ENCODE measurements around the gene ATP2A3.

DNA sequence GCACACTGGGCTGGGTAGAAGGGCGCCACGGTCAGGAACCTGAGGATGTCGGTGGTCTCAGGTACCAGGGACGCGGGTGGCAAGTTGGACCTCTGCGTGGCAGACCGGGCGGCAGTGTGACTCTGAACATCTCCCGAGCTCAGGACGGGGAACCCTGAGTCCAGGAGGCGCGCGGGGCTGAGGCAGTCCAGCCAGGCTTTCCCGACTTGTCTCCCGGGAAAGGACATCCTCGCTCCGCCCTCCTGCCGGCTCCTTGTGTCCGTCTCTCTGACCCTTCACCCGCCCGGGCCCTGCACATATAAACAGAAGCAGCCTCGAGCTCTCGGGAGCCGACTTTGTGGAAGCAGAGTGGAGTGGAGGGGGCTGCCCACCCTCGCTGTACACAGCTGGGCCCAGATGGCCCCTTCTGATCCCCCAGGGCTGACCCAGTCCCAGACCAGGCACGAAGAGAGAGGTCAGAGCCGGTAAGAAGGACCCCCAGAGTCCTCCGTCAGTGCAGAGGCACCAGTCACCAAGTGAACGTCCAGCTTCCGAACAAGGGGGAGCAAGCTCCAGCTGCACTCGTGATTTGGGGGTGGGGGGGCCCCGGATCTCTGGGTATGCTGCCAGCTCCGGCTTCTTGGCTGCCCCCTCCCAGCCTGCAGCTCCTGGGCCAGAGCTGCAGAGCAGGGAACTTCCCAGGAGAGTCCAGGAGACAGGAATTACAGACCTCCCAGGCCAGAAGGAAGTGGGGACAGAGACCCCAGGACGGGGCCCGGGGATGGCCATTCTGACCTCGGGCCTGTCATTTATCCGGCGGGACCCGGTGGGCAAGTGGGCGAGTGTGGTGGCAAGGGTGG, 39.5 kb downstream of the ATP2A3 start:
- no peak for TF ChIP-seq POLR2A (IDR thresholded peaks at IDR 0.05)
- TF ChIP-seq, protein P1, sequence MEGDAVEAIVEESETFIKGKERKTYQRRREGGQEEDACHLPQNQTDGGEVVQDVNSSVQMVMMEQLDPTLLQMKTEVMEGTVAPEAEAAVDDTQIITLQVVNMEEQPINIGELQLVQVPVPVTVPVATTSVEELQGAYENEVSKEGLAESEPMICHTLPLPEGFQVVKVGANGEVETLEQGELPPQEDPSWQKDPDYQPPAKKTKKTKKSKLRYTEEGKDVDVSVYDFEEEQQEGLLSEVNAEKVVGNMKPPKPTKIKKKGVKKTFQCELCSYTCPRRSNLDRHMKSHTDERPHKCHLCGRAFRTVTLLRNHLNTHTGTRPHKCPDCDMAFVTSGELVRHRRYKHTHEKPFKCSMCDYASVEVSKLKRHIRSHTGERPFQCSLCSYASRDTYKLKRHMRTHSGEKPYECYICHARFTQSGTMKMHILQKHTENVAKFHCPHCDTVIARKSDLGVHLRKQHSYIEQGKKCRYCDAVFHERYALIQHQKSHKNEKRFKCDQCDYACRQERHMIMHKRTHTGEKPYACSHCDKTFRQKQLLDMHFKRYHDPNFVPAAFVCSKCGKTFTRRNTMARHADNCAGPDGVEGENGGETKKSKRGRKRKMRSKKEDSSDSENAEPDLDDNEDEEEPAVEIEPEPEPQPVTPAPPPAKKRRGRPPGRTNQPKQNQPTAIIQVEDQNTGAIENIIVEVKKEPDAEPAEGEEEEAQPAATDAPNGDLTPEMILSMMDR (IDR thresholded peaks at IDR 0.05), result no peak
